Endothelial cell of umbilical vein (primary cell): Measurements from ENCODE around the gene DGCR2. TPM values are rescaled to one million over a fixed set of nuclear protein-coding genes. Genes with fewer than 3 reads are reported as not detected.
"Not testable (repeated sequence)": the region's sequence is repeated elsewhere in the genome, so short reads cannot be mapped to it uniquely, and the experiment has no call there.

Experiments
- BruUV-seq: library from RNA; stranded (reverse); fragments of 400-500 nt; replicated peaks from 2 replicates; lab custom pipeline; 2021; lab: Mats Ljungman, UMichigan
- CTCF ChIA-PET: fragments of 300-600, 350-600 bp; sonication (Branson Sonifier 250); formaldehyde crosslinking; loops from one replicate; lab custom pipeline; 2021; ENCODE audit warnings: antibody characterized with exemption, inconsistent platforms; lab: Charles Lee
- POLR2A ChIA-PET: fragments of 300-600, 350-600 bp; sonication (Branson Sonifier 250); formaldehyde crosslinking; loops from one replicate; lab custom pipeline; 2021; ENCODE audit warnings: antibody characterized with exemption, inconsistent platforms; lab: Charles Lee
- DNase-seq: peaks from one replicate; pipeline ENCODE4 v3.0.0-alpha.2; 2011; ENCODE audit warnings: low read depth, low spot score
- FAIRE-seq: peaks from 2 replicates; lab custom pipeline; 2011; peaks lifted over from hg19 to GRCh38; lab: Jason Lieb, UNC
- H2AFZ ChIP-seq: 2 replicates; pipeline ENCODE4 v1.6.0; 2012; ENCODE audit warnings: low read depth, low read length, control low read depth, inconsistent platforms
- H3K27ac ChIP-seq: 2 replicates; pipeline ENCODE4 v1.5.1; 2011; ENCODE audit warnings: low read depth, mild to moderate bottlenecking, control low read depth, low read length, moderate library complexity; ENCODE audit not compliant: insufficient read depth
- H3K27me3 ChIP-seq, 2 experiments: 2 replicates each; pipeline versions ENCODE4 v1.6.0 to v1.6.1; 2011; ENCODE audit warnings: low read length in 2 of 2, mixed read lengths in 1 of 2; ENCODE audit not compliant: control insufficient read depth in 2 of 2, insufficient read depth in 2 of 2
- H3K36me3 ChIP-seq, 2 experiments: 2 replicates in 1 of 2; 3 replicates in 1 of 2; pipeline ENCODE4 v1.5.1; 2011; ENCODE audit warnings: low read length in 2 of 2, mild to moderate bottlenecking in 1 of 2, moderate library complexity in 1 of 2; ENCODE audit not compliant: control insufficient read depth in 2 of 2, insufficient read depth in 2 of 2; ENCODE audit errors: extremely low read depth in 1 of 2
- H3K4me1 ChIP-seq: 3 replicates; pipeline ENCODE4 v1.5.1; 2011; ENCODE audit warnings: mild to moderate bottlenecking, low read length; ENCODE audit not compliant: control insufficient read depth, insufficient read depth; ENCODE audit errors: extremely low read depth
- H3K4me2 ChIP-seq: 2 replicates; pipeline ENCODE4 v1.6.1; 2011; ENCODE audit warnings: low read length, control low read depth, mixed read lengths; ENCODE audit not compliant: insufficient read depth
- H3K4me3 ChIP-seq, 3 experiments: fragments of 200-600 bp in 1 of 3; sonication (generic), shearing (Covaris generic) in 1 of 3; replicated peaks in 1 of 3; 2 replicates each; pipeline ENCODE4 v1.5.1; 2011 to 2016; ENCODE audit warnings: control low read depth in 3 of 3, low read length in 3 of 3, mild to moderate bottlenecking in 2 of 3, inconsistent platforms in 1 of 3, low read depth in 1 of 3, moderate library complexity in 1 of 3; ENCODE audit not compliant: insufficient read depth in 1 of 3
- H3K79me2 ChIP-seq: 2 replicates; pipeline ENCODE4 v1.6.0; 2012; ENCODE audit warnings: low read length, inconsistent platforms; ENCODE audit not compliant: control insufficient read depth, insufficient read depth
- H3K9ac ChIP-seq: replicated peaks from 2 replicates; pipeline ENCODE3; 2011; ENCODE audit warnings: low read length, control low read depth; ENCODE audit not compliant: insufficient read depth; ENCODE audit errors: extremely low read depth
- H3K9me1 ChIP-seq: replicated peaks from 3 replicates; pipeline ENCODE4 v1.6.0; 2011; ENCODE audit warnings: mild to moderate bottlenecking, low read length; ENCODE audit not compliant: control insufficient read depth, insufficient read depth; ENCODE audit errors: extremely low read depth
- H3K9me3 ChIP-seq: replicated peaks from 2 replicates; pipeline ENCODE4 v1.5.1; 2012; ENCODE audit warnings: low read length, inconsistent platforms; ENCODE audit not compliant: control insufficient read depth, insufficient read depth
- H4K20me1 ChIP-seq: replicated peaks from 2 replicates; pipeline ENCODE3; 2011; ENCODE audit warnings: mild to moderate bottlenecking, low read length; ENCODE audit not compliant: control insufficient read depth, insufficient read depth; ENCODE audit errors: extremely low read depth
- CTCF ChIP-seq, 2 donors: IDR thresholded peaks; 1 replicate in 1 of 2; 2 replicates in 1 of 2; pipeline ENCODE4 v1.5.1; 2011; ENCODE audit warnings: low read length in 2 of 2, mild to moderate bottlenecking in 2 of 2, moderate library complexity in 2 of 2, control low read depth in 1 of 2, inconsistent platforms in 1 of 2, low read depth in 1 of 2; ENCODE audit not compliant: insufficient read depth in 1 of 2; ENCODE audit errors: extremely low read depth in 1 of 2
- EZH2 ChIP-seq: IDR thresholded peaks from 2 replicates; pipeline ENCODE4 v1.6.1; 2012; ENCODE audit warnings: borderline replicate concordance, low read depth, mild to moderate bottlenecking, moderate library complexity, low read length, inconsistent platforms; ENCODE audit not compliant: severe bottlenecking
- FOS ChIP-seq: IDR thresholded peaks from 2 replicates; pipeline ENCODE4 v1.6.1; 2011; ENCODE audit warnings: mild to moderate bottlenecking, low read length, moderate library complexity, borderline replicate concordance; ENCODE audit not compliant: insufficient read depth
- dilution Hi-C: fragments of 300-500 bp; cut with MboI; formaldehyde crosslinking; loops from one replicate; pipeline ENCODE4 v1.15.0; 2019; ENCODE audit warnings: low sequenced_read_pairs; ENCODE audit not compliant: extremely low pct_ligation_motif_present
- intact Hi-C: fragments of 100-400 bp; cut with micrococcal nuclease; formaldehyde crosslinking; loops from one replicate; pipeline ENCODE4 v1.10.0; 2022
- polyA plus RNA-seq, 4 experiments: library from polyadenylated mRNA; depleted of rRNA in 3 of 4; stranded (reverse) in 3 of 4; unstranded in 1 of 4; fragments of >200 nt; gene quantifications; 2 replicates each; pipeline versions ENCODE4 v1.2.1 to v1.2.3, GENCODE V29; 2011 to 2012; ENCODE audit warnings: missing spikeins in 1 of 4
- total RNA-seq: library from RNA; stranded (reverse); gene quantifications from 2 replicates; pipeline ENCODE4 v1.2.3, GENCODE V29; 2021

DGCR2 gene
- total and polyA plus RNA-seq, 2 donors (not counting 3 experiments of a cell fraction or from before 2014, with no cell fraction given), result 44.8 to 51.2 TPM

DNA sequence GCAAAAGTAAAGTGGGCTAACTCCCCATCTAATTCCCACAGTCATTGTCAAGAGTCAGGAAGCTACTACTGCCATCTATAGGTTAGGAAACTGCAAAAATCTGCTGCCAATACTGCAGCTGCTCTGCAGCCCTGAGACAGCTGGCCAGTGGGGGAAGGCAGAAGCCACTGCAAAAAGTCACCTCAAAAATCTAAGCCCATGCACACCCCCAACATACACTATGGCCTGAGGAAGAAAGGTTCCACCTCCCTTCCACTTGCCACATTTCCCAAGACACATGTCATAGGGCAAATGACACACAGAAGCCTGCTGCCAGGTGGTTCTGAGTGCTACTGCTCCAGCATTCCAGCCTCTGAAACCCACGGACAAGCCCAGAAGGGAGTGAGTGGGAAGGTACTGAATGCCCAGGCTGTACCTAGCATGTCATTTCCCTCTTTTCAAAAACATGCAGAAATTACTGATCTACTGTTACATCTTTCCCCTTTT is 36.9 kb downstream of the DGCR2 start:
- Histone ChIP-seq H4K20me1 (no peaks in the 10 kb centered on the region), H3K4me2 (peak overlapping the region; percentile 65), H3K9me1 (no peaks in the 10 kb centered on the region), H3K9me3 (no peaks in the 10 kb centered on the region), H3K27me3 (no peaks in the 10 kb centered on the region), H3K36me3 (peaks cover 0 to 5% of the 10 kb centered on the region in 2 experiments), H3K9ac (peak overlapping the region; percentile 52), H3K79me2 (no peaks in the 10 kb centered on the region), H3K27ac (peak overlapping the region; percentile 76), H3K4me3 (no peak overlapping the region), H3K4me1 (peaks cover 18% of the 10 kb centered on the region), H2AFZ (no peak overlapping the region)
- DNase-seq, result peak; percentile 64
- ChIA-PET POLR2A (interaction anchor here (1.0 to 1.4 kb wide), 2 partner anchors 11 to 13 kb away, joined by 3 to 5 read pairs; no protein-coding TSS in a partner anchor), CTCF (interaction anchor here (0.6 to 1.6 kb wide), 13 partner anchors 9 to 179 kb away, joined by 3 to 8 read pairs (median 4); partner anchors contain the start of gene DGCR2)
- peak; percentile 40 to 56 for TF ChIP-seq CTCF (IDR thresholded peaks at IDR 0.05; ENCODE audit: extremely low read depth in 1 of 2, insufficient read depth in 1 of 2, low read depth in 1 of 2, low read length in 2 of 2)
- no peak for TF ChIP-seq EZH2
- no peak for TF ChIP-seq FOS
- dilution Hi-C loops (no loop called here), intact Hi-C loops (loop anchor here (2.0 kb wide), 1 partner anchor 38 kb away; the partner anchor contains the start of gene DGCR2)
- peak; percentile 69 for FAIRE-seq
- BruUV-seq, result no TSS peak

- H3K4me3 ChIP-seq, BruUV-seq, H2AFZ ChIP-seq, H3K9me3 ChIP-seq, H3K27ac ChIP-seq, FAIRE-seq, H3K4me2 ChIP-seq, H3K9ac ChIP-seq, POLR2A ChIA-PET, dilution Hi-C loops, H3K36me3 ChIP-seq, H3K79me2 ChIP-seq, DNase-seq, H3K9me1 ChIP-seq, H3K27me3 ChIP-seq, H4K20me1 ChIP-seq: not testable (repeated sequence)
- intact Hi-C loops, result loop anchor here (2.0 kb wide), 1 partner anchor 38 kb away; the partner anchor contains the start of gene DGCR2
- peaks cover 18% of the 10 kb centered on the region for H3K4me1 ChIP-seq
- CTCF ChIA-PET, result interaction anchor here (0.6 to 1.6 kb wide), 11 partner anchors 8 to 179 kb away, joined by 3 to 8 read pairs (median 4); partner anchors contain the start of gene DGCR2
Measured at GRCh38 chr22:19084586-19084985, 37.6 kb downstream of the DGCR2 start.

DNA sequence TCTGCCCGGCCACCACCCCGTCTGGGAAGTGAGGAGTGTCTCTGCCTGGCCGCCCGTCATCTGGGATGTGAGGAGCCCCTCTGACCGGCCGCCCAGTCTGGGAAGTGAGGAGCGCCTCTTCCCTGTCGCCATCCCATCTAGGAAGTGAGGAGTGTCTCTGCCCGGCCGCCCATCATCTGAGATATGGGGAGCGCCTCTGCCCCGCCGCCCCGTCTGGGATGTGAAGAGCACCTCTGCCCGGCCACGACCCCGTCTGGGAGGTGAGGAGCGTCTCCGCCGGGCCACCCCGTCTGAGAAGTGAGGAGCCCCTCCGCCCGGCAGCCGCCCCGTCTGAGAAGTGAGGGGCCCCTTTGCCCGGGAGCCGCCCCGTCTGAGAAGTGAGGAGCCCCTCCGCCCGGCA is 38.1 kb downstream of the DGCR2 start:
- peaks cover 18% of the 10 kb centered on the region for H3K4me1 ChIP-seq
- H2AFZ ChIP-seq, H3K9me1 ChIP-seq, H3K9ac ChIP-seq, H3K4me2 ChIP-seq, H3K36me3 ChIP-seq, BruUV-seq, dilution Hi-C loops, H3K79me2 ChIP-seq, FAIRE-seq, H3K4me3 ChIP-seq, H3K27me3 ChIP-seq, H3K9me3 ChIP-seq, CTCF ChIA-PET, POLR2A ChIA-PET, DNase-seq, H4K20me1 ChIP-seq, H3K27ac ChIP-seq: not testable (repeated sequence)
- intact Hi-C loops, result loop anchor here (2.0 kb wide), 1 partner anchor 39 kb away; the partner anchor contains the start of gene DGCR2
